Renal cortical epithelial cell (primary cell): ENCODE results near the gene P4HB. TPM values are rescaled to one million over a fixed set of nuclear protein-coding genes. Genes with fewer than 3 reads are reported as not detected.
A peak's percentile ranks its signal among the peaks of the same experiment; 100 is the strongest.

Source experiments
- DNase-seq: peaks from one replicate; pipeline ENCODE4 v3.0.0-alpha.2; 2011; ENCODE audit warnings: low read depth
- total RNA-seq: library from RNA; depleted of rRNA; stranded (reverse); fragments of >200 nt; gene quantifications from 2 replicates; pipeline ENCODE4 v1.2.3, GENCODE V29; 2014

Gene P4HB
- total RNA-seq, 1 donor from 2014 or later: 1,064 TPM

GRCh38 chr17:81898029-81898866 is 37.9 kb upstream of the P4HB start:
- DNase-seq: no peak

GRCh38 chr17:81895400-81895799 is 35.1 kb upstream of the P4HB start:
- DNase-seq: no peak

GRCh38 chr17:81891303-81891552 is 30.9 kb upstream of the P4HB start:
- no peak for DNase-seq

- DNase-seq: no peak
Observed at GRCh38 chr17:81890447-81891302, 30.3 kb upstream of the P4HB start.

- no peak for DNase-seq
Observed at GRCh38 chr17:81889602-81890001, 29.3 kb upstream of the P4HB start.

GRCh38 chr17:81888988-81889595 is 28.8 kb upstream of the P4HB start:
- no peak for DNase-seq

GRCh38 chr17:81888105-81888987 is 28.0 kb upstream of the P4HB start:
- no peak for DNase-seq

GRCh38 chr17:81885869-81886548 is 25.7 kb upstream of the P4HB start:
- peak; percentile 91 for DNase-seq

GRCh38 chr17:81885454-81885853 is 25.1 kb upstream of the P4HB start:
- DNase-seq: no peak

GRCh38 chr17:81884968-81885367 is 24.6 kb upstream of the P4HB start:
- no peak for DNase-seq

GRCh38 chr17:81884520-81884919 is 24.2 kb upstream of the P4HB start:
- no peak for DNase-seq

- DNase-seq: no peak
Observed at GRCh38 chr17:81879121-81879520, 18.8 kb upstream of the P4HB start.

- no peak for DNase-seq
Observed at GRCh38 chr17:81878294-81878693, 18.0 kb upstream of the P4HB start.

- no peak for DNase-seq
Observed at GRCh38 chr17:81877569-81877968, 17.2 kb upstream of the P4HB start.

- DNase-seq: peak; percentile 42
Observed at GRCh38 chr17:81871387-81872230, 11.3 kb upstream of the P4HB start.

GRCh38 chr17:81870981-81871386 is 10.6 kb upstream of the P4HB start, which contains the start of gene ARHGDIA:
TSS of gene ARHGDIA (minus strand) at chr17:81871337. CDS start at chr17:81869930, 1,407 bp downstream.
- DNase-seq: no peak

- DNase-seq: no peak
Observed at GRCh38 chr17:81870131-81870980, 10.0 kb upstream of the P4HB start.

- no peak for DNase-seq
Observed at GRCh38 chr17:81869221-81870130, 9.1 kb upstream of the P4HB start.
